NCI-H128 (cell line): ENCODE measurements around the gene OR10H5.
"Not testable (repeated sequence)": the region's sequence is repeated elsewhere in the genome, so short reads cannot be mapped to it uniquely, and the experiment has no call there.

ENCODE experiments used
- DNase-seq: peaks from one replicate; lab custom pipeline; 2025; ENCODE audit not compliant: unreplicated experiment; lab: John Stamatoyannopoulos, UW

OR10H5 gene

GRCh38 chr19:15811476-15811875 is 24.0 kb downstream of the OR10H5 start:
- no peak for DNase-seq

- no peak for DNase-seq
Measured at GRCh38 chr19:15812060-15812722, 24.7 kb downstream of the OR10H5 start.

GRCh38 chr19:15813916-15814315 is 26.5 kb downstream of the OR10H5 start:
- DNase-seq: no peak

GRCh38 chr19:15815306-15815705 is 27.8 kb downstream of the OR10H5 start, which contains the start of gene OR10H1:
Gene OR10H1, minus strand, starts transcription at chr19:15815664. Its CDS starts 7,627 bp downstream, at chr19:15808037.
- no peak for DNase-seq

- DNase-seq: no peak
Measured at GRCh38 chr19:15820646-15821045, 33.2 kb downstream of the OR10H5 start.

- DNase-seq: no peak
Measured at GRCh38 chr19:15825753-15826152, 38.3 kb downstream of the OR10H5 start.

- no peak for DNase-seq
Measured at GRCh38 chr19:15828121-15828610, 40.7 kb downstream of the OR10H5 start.

GRCh38 chr19:15828611-15829305 is 41.3 kb downstream of the OR10H5 start:
- DNase-seq: not testable (repeated sequence)

- no peak for DNase-seq
Measured at GRCh38 chr19:15829306-15829698, 41.8 kb downstream of the OR10H5 start.

- DNase-seq: no peak
Measured at GRCh38 chr19:15829786-15830185, 42.3 kb downstream of the OR10H5 start.

GRCh38 chr19:15831626-15832025 is 44.2 kb downstream of the OR10H5 start:
- no peak for DNase-seq

- not testable (repeated sequence) for DNase-seq
Measured at GRCh38 chr19:15834232-15834631, 46.8 kb downstream of the OR10H5 start.

GRCh38 chr19:15835565-15836329 is 48.3 kb downstream of the OR10H5 start:
- not testable (repeated sequence) for DNase-seq

- no peak for DNase-seq
Measured at GRCh38 chr19:15836330-15837220, 49.1 kb downstream of the OR10H5 start.

GRCh38 chr19:15837221-15837731 is 49.8 kb downstream of the OR10H5 start:
- no peak for DNase-seq

GRCh38 chr19:15838351-15838750 is 50.9 kb downstream of the OR10H5 start:
- no peak for DNase-seq

- DNase-seq: not testable (repeated sequence)
Measured at GRCh38 chr19:15839888-15840287, 52.4 kb downstream of the OR10H5 start.

GRCh38 chr19:15840833-15841232 is 53.4 kb downstream of the OR10H5 start:
- no peak for DNase-seq

GRCh38 chr19:15841875-15842569 is 54.6 kb downstream of the OR10H5 start:
- no peak for DNase-seq
